ENCODE results near the gene KLHL13. TPM values are rescaled to one million over a fixed set of nuclear protein-coding genes. Genes with fewer than 3 reads are reported as not detected.

The KLHL13 gene
- total and polyA plus RNA-seq, 2 of the 8 experiments (the other 6 are each of a cell fraction or from before 2014, with no cell fraction given) = 6.4 to 12.8 TPM

DNA sequence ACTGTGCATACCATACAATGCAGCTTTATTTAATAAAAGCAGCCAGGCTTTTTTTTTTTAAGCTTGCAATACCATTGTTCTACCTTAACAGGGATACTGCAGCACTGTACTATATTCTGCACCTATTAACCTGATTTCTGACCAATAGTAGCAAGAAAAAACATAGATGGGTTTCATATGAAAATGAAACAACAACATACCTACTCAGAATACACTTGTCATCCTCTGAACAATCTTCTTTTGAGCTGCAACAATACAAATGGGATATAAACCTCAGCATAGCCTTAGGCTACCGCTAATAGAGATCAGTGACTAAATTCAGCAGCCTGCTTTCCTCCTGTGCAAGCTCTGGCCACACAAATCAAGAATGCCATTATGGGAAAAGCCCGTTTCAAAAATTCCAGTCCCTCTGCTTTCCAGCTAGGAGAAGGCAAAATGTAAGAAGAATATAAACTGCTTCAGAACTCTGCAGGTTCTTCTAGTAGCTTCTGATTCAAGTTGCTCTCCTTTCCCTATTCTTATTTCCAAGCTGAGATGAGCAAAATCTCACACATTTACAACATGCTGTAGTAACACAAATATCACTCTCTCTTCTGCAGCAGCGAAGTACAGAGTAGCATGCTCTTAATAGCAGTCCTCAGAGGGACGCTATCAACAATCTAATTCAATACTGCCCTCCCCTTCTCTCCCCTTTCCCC is 143.4 kb downstream of the KLHL13 start (continued):
- TF ChIP-seq CHD7 (IDR thresholded peaks at IDR 0.05; ENCODE audit: insufficient replicate concordance, low read length) (no peak), CEBPB (IDR thresholded peaks at IDR 0.05; ENCODE audit: low read depth, low read length) (no peak), EP300 (IDR thresholded peaks at IDR 0.05; ENCODE audit: borderline replicate concordance in 1 of 2, low read depth in 2 of 2, low read length in 2 of 2) (no peak), BCL11A (IDR thresholded peaks at IDR 0.05; ENCODE audit: low read depth in 2 of 2, low read length in 2 of 2) (no peak), GABPA (IDR thresholded peaks at IDR 0.05; ENCODE audit: borderline replicate concordance, insufficient read depth, low read length) (no peak), ASH2L (IDR thresholded peaks at IDR 0.05; ENCODE audit: low read length) (no peak), CHD2 (IDR thresholded peaks at IDR 0.05; ENCODE audit: low read length) (no peak)
- TF ChIP-seq, protein P1, sequence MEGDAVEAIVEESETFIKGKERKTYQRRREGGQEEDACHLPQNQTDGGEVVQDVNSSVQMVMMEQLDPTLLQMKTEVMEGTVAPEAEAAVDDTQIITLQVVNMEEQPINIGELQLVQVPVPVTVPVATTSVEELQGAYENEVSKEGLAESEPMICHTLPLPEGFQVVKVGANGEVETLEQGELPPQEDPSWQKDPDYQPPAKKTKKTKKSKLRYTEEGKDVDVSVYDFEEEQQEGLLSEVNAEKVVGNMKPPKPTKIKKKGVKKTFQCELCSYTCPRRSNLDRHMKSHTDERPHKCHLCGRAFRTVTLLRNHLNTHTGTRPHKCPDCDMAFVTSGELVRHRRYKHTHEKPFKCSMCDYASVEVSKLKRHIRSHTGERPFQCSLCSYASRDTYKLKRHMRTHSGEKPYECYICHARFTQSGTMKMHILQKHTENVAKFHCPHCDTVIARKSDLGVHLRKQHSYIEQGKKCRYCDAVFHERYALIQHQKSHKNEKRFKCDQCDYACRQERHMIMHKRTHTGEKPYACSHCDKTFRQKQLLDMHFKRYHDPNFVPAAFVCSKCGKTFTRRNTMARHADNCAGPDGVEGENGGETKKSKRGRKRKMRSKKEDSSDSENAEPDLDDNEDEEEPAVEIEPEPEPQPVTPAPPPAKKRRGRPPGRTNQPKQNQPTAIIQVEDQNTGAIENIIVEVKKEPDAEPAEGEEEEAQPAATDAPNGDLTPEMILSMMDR (IDR thresholded peaks at IDR 0.05; ENCODE audit: control extremely low read depth in 1 of 3, insufficient read depth in 1 of 3, low read depth in 1 of 3, low read length in 3 of 3) = no peak

All from H1 (cell line).